Activated CD4-positive, alpha-beta T cell treated with anti-CD3 and anti-CD28 coated beads, Interleukin-2, amount 50 U/mL, for 16 hours (primary cell): ENCODE data around the gene PAPSS1.

ENCODE experiments used
- DNase-seq: peaks from one replicate; pipeline ENCODE4 v3.0.0-alpha.2; 2020

The PAPSS1 gene

GRCh38 chr4:107619731-107620130, 100.3 kb downstream of the PAPSS1 start:
- DNase-seq = no peak

GRCh38 chr4:107619066-107619465, 101.0 kb downstream of the PAPSS1 start:
- DNase-seq = no peak

GRCh38 chr4:107618656-107619055, 101.4 kb downstream of the PAPSS1 start:
- DNase-seq = no peak

GRCh38 chr4:107616838-107617389, 103.1 kb downstream of the PAPSS1 start:
- DNase-seq = no peak

GRCh38 chr4:107615809-107616208, 104.2 kb downstream of the PAPSS1 start:
- DNase-seq = no peak

- DNase-seq = no peak
Observed at GRCh38 chr4:107603430-107603829, 116.6 kb downstream of the PAPSS1 start.

- no peak for DNase-seq
Observed at GRCh38 chr4:107600983-107601382, 119.1 kb downstream of the PAPSS1 start.

GRCh38 chr4:107600436-107600835, 119.6 kb downstream of the PAPSS1 start:
- no peak for DNase-seq

GRCh38 chr4:107599841-107600240, 120.2 kb downstream of the PAPSS1 start:
- no peak for DNase-seq

GRCh38 chr4:107593230-107593629, 126.8 kb downstream of the PAPSS1 start:
- DNase-seq = no peak

- no peak for DNase-seq
Observed at GRCh38 chr4:107592519-107592918, 127.5 kb downstream of the PAPSS1 start.

GRCh38 chr4:107589269-107589668, 130.8 kb downstream of the PAPSS1 start:
- DNase-seq = no peak

- no peak for DNase-seq
Observed at GRCh38 chr4:107586371-107586770, 133.7 kb downstream of the PAPSS1 start.

GRCh38 chr4:107579099-107579498, 140.9 kb downstream of the PAPSS1 start:
- DNase-seq = no peak

- DNase-seq = no peak
Observed at GRCh38 chr4:107578321-107578720, 141.7 kb downstream of the PAPSS1 start.

- no peak for DNase-seq
Observed at GRCh38 chr4:107577743-107578142, 142.3 kb downstream of the PAPSS1 start.

GRCh38 chr4:107575243-107575642, 144.8 kb downstream of the PAPSS1 start:
- no peak for DNase-seq

GRCh38 chr4:107572281-107572680, 147.8 kb downstream of the PAPSS1 start:
- DNase-seq = no peak

GRCh38 chr4:107570952-107571351, 149.1 kb downstream of the PAPSS1 start:
- no peak for DNase-seq

GRCh38 chr4:107564326-107564725, 155.7 kb downstream of the PAPSS1 start:
- DNase-seq = no peak
